Keratinocyte (primary cell): ENCODE measurements around the gene CWC22. TPM values are rescaled to one million over a fixed set of nuclear protein-coding genes. Genes with fewer than 3 reads are reported as not detected.

Experiments
- DNase-seq: peaks from one replicate; pipeline ENCODE4 v3.0.0-alpha.2; 2011; ENCODE audit warnings: low read depth, missing footprints, low spot score
- FAIRE-seq: peaks from 2 replicates; lab custom pipeline; 2011; peaks lifted over from hg19 to GRCh38; lab: Jason Lieb, UNC
- H2AFZ ChIP-seq: 2 replicates; pipeline ENCODE4 v1.6.0; 2012; ENCODE audit warnings: low read length, control low read depth, inconsistent platforms; ENCODE audit not compliant: control insufficient read depth
- H3K27ac ChIP-seq: 2 replicates; pipeline ENCODE4 v1.5.1; 2011; ENCODE audit warnings: low read length; ENCODE audit not compliant: control insufficient read depth, insufficient read depth
- H3K27me3 ChIP-seq: 3 replicates; pipeline ENCODE4 v1.6.0; 2011; ENCODE audit warnings: low read length; ENCODE audit not compliant: control insufficient read depth, insufficient read depth; ENCODE audit errors: extremely low read depth
- H3K36me3 ChIP-seq, 2 experiments: 2 replicates in 1 of 2; 3 replicates in 1 of 2; pipeline ENCODE4 v1.5.1; 2011; ENCODE audit warnings: low read length in 2 of 2, mild to moderate bottlenecking in 1 of 2; ENCODE audit not compliant: control insufficient read depth in 2 of 2, insufficient read depth in 2 of 2; ENCODE audit errors: extremely low read depth in 1 of 2
- H3K4me1 ChIP-seq: 3 replicates; pipeline ENCODE4 v1.5.1; 2011; ENCODE audit warnings: low read length; ENCODE audit not compliant: control insufficient read depth, insufficient read depth; ENCODE audit errors: extremely low read depth
- H3K4me2 ChIP-seq: 3 replicates; pipeline ENCODE4 v1.6.0; 2011; ENCODE audit warnings: low read depth, low read length; ENCODE audit not compliant: control insufficient read depth, insufficient read depth; ENCODE audit errors: extremely low read depth
- H3K4me3 ChIP-seq, 3 experiments: fragments of 200-600 bp in 1 of 3; sonication (generic) in 1 of 3; 2 replicates in 2 of 3; 3 replicates in 1 of 3; pipeline ENCODE4 v1.5.1; 2011 to 2016; ENCODE audit warnings: low read length in 3 of 3, mild to moderate bottlenecking in 3 of 3, control low read depth in 2 of 3, inconsistent platforms in 1 of 3, low read depth in 1 of 3, mixed read lengths in 1 of 3, mixed run types in 1 of 3, moderate library complexity in 1 of 3; ENCODE audit not compliant: control insufficient read depth in 2 of 3, insufficient read depth in 2 of 3; ENCODE audit errors: extremely low read depth in 1 of 3
- H3K79me2 ChIP-seq: 2 replicates; pipeline ENCODE4 v1.6.0; 2012; ENCODE audit warnings: low read length; ENCODE audit not compliant: control insufficient read depth, insufficient read depth
- H3K9ac ChIP-seq: 3 replicates; pipeline ENCODE4 v1.6.0; 2011; ENCODE audit warnings: low read length; ENCODE audit not compliant: control insufficient read depth, insufficient read depth; ENCODE audit errors: extremely low read depth
- H3K9me1 ChIP-seq: 3 replicates; pipeline ENCODE4 v1.6.0; 2011; ENCODE audit warnings: low read length; ENCODE audit not compliant: control insufficient read depth, insufficient read depth; ENCODE audit errors: extremely low read depth
- H3K9me3 ChIP-seq: 2 replicates; pipeline ENCODE4 v1.5.1; 2012; ENCODE audit warnings: low read depth, low read length; ENCODE audit not compliant: control insufficient read depth
- H4K20me1 ChIP-seq: 3 replicates; pipeline ENCODE4 v1.6.0; 2011; ENCODE audit warnings: low read length; ENCODE audit not compliant: control insufficient read depth, insufficient read depth; ENCODE audit errors: extremely low read depth
- CTCF ChIP-seq, 3 experiments: IDR thresholded peaks in 1 of 3; conservative IDR thresholded peaks in 1 of 3; optimal IDR thresholded peaks in 1 of 3; 2 replicates in 2 of 3; 3 replicates in 1 of 3; pipeline versions ENCODE3 to v1.5.1; 2011; ENCODE audit warnings: low read length in 3 of 3, mild to moderate bottlenecking in 3 of 3, moderate library complexity in 2 of 3, control low read depth in 1 of 3, inconsistent platforms in 1 of 3; ENCODE audit not compliant: insufficient read depth in 2 of 3; ENCODE audit errors: extremely low read depth in 1 of 3
- EZH2 ChIP-seq: IDR thresholded peaks from one replicate; pipeline ENCODE4 v1.6.1; 2012; ENCODE audit warnings: inconsistent platforms, mild to moderate bottlenecking, low read length, moderate library complexity
- dilution Hi-C: fragments of 300-500 bp; cut with MboI; formaldehyde crosslinking; loops from one replicate; pipeline ENCODE4 v1.7.0; 2020; ENCODE audit warnings: low sequenced_read_pairs; ENCODE audit not compliant: extremely low pct_ligation_motif_present
- polyA plus RNA-seq, 5 experiments: library from polyadenylated mRNA; depleted of rRNA in 3 of 5; stranded (reverse) in 3 of 5; stranded (forward) in 1 of 5; unstranded in 1 of 5; fragments of >200 nt; gene quantifications; 1 replicate in 1 of 5; 2 replicates in 3 of 5; 3 replicates in 1 of 5; pipeline versions ENCODE4 v1.2.1 to v1.2.3, GENCODE V29; 2011 to 2012; ENCODE audit warnings: missing spikeins in 2 of 5, low read depth in 1 of 5, low replicate concordance in 1 of 5

Gene CWC22
- polyA plus RNA-seq, 1 donor (not counting 4 experiments of a cell fraction or from before 2014, with no cell fraction given), result 8.8 TPM

DNA sequence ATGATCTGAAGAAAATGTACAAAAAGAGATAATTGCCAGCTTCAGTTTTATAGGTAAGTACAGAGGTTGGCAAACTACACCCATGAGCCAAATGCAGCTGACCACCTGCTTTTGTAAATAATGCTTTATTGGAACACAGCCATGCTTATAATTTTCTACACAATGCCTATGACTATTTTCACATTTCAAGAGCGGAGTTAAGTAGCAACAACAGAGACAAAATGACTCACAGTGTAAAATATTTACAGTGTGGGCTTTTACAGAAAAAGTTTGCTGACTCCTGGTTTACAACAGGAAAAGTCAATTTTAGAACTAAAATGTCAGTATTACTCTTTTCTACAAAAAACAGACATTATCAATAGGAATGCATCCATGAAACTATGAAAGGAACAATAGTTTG lies 26.0 kb downstream of the CWC22 start:
- FAIRE-seq, result no peak
- no peak for DNase-seq
- H3K9ac ChIP-seq, result no peak overlapping the region
- TF ChIP-seq CTCF (optimal IDR thresholded peaks at IDR 0.05 in 1 of 3, IDR thresholded peaks at IDR 0.05 in 1 of 3, conservative IDR thresholded peaks at IDR 0.05 in 1 of 3; ENCODE audit: extremely low read depth in 1 of 3, insufficient read depth in 2 of 3, low read length in 3 of 3) (no peak), EZH2 (no peak)
- dilution Hi-C loops, result no loop called here
- H3K36me3 ChIP-seq, result no peaks in the 10 kb centered on the region
- no peaks in the 10 kb centered on the region for H3K9me3 ChIP-seq
- H3K4me2 ChIP-seq, result no peak overlapping the region
- H2AFZ ChIP-seq, result no peak overlapping the region
- H3K79me2 ChIP-seq, result no peaks in the 10 kb centered on the region
- H3K9me1 ChIP-seq, result no peaks in the 10 kb centered on the region
- no peaks in the 10 kb centered on the region for H3K27me3 ChIP-seq
- H3K27ac ChIP-seq, result no peak overlapping the region
- H4K20me1 ChIP-seq, result no peaks in the 10 kb centered on the region
- no peaks in the 10 kb centered on the region for H3K4me1 ChIP-seq
- H3K4me3 ChIP-seq, result no peak overlapping the region

DNA sequence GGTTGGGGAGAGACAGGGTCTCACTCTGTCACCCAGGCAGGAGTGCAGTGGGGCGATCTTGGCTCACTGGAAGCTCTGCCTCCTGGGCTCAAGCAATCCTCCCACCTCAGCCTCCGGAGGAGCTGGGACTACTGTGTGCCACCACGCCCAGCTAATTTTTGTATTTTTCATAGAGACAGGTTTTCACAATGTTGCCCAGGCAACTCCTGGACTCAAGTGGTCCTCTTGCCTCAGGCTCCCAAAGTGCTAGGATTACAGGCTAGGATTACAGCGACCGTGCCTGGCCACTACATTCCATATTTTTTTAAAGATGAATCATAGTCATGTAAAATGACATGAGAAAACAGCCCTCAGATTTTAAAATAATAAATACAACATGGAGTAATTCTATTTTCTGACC lies 32.3 kb downstream of the CWC22 start:
- no peak overlapping the region for H3K27ac ChIP-seq
- no peak overlapping the region for H3K4me3 ChIP-seq
- H3K9me1 ChIP-seq, result no peaks in the 10 kb centered on the region
- H3K36me3 ChIP-seq, result peaks cover 2 to 5% of the 10 kb centered on the region in 2 experiments
- FAIRE-seq, result no peak
- no peaks in the 10 kb centered on the region for H4K20me1 ChIP-seq
- H3K4me2 ChIP-seq, result no peak overlapping the region
- DNase-seq, result no peak
- dilution Hi-C loops, result no loop called here
- no peak for TF ChIP-seq CTCF (optimal IDR thresholded peaks at IDR 0.05 in 1 of 3, IDR thresholded peaks at IDR 0.05 in 1 of 3, conservative IDR thresholded peaks at IDR 0.05 in 1 of 3; ENCODE audit: extremely low read depth in 1 of 3, insufficient read depth in 2 of 3, low read length in 3 of 3)
- no peak for TF ChIP-seq EZH2
- no peaks in the 10 kb centered on the region for H3K27me3 ChIP-seq
- peaks cover 4% of the 10 kb centered on the region for H3K4me1 ChIP-seq
- H3K79me2 ChIP-seq, result no peaks in the 10 kb centered on the region
- H3K9ac ChIP-seq, result no peak overlapping the region
- no peaks in the 10 kb centered on the region for H3K9me3 ChIP-seq
- H2AFZ ChIP-seq, result no peak overlapping the region
